H1 (cell line): ENCODE data around the gene TCP11. TPM values are rescaled to one million over a fixed set of nuclear protein-coding genes. Genes with fewer than 3 reads are reported as not detected.

Source experiments
- CTCF ChIA-PET: fragments of 300-600 bp; sonication (Branson Sonifier 250); formaldehyde crosslinking; loops from one replicate; lab custom pipeline; 2021; ENCODE audit not compliant: partially characterized antibody; lab: Charles Lee
- POLR2A ChIA-PET: fragments of 300-600 bp; sonication (Branson Sonifier 250); formaldehyde crosslinking; loops from one replicate; lab custom pipeline; 2021; ENCODE audit warnings: inconsistent platforms; ENCODE audit not compliant: partially characterized antibody; lab: Charles Lee
- DNase-seq, 2 experiments: peaks; one replicate each; pipeline versions ENCODE4 v3.0.0 to v3.0.0-alpha.2; 2010 to 2022; ENCODE audit warnings: low spot score in 2 of 2, low read depth in 1 of 2, mixed read lengths in 1 of 2
- FAIRE-seq: peaks from 2 replicates; lab custom pipeline; 2011; peaks lifted over from hg19 to GRCh38; lab: Jason Lieb, UNC
- H2AFZ ChIP-seq: 2 replicates; pipeline ENCODE4 v1.8.1; 2012; ENCODE audit warnings: low read length, inconsistent platforms
- H2AK5ac ChIP-seq: 2 replicates; pipeline ENCODE4 v1.6.1; 2013; ENCODE audit warnings: low read depth, low read length
- H2BK120ac ChIP-seq: replicated peaks from 2 replicates; pipeline ENCODE3; 2013; ENCODE audit warnings: low read depth, low read length, inconsistent platforms
- H2BK12ac ChIP-seq: 2 replicates; pipeline ENCODE4 v1.6.1; 2013; ENCODE audit warnings: low read depth, low read length
- H2BK15ac ChIP-seq: 2 replicates; pipeline ENCODE4 v1.6.1; 2013; ENCODE audit warnings: low read length
- H2BK20ac ChIP-seq: 2 replicates; pipeline ENCODE4 v1.6.1; 2013; ENCODE audit warnings: low read length
- H2BK5ac ChIP-seq: 2 replicates; pipeline ENCODE4 v1.6.1; 2013; ENCODE audit warnings: low read depth, low read length
- H3K14ac ChIP-seq: 2 replicates; pipeline ENCODE4 v1.6.1; 2013; ENCODE audit warnings: inconsistent platforms; ENCODE audit not compliant: insufficient read length
- H3K18ac ChIP-seq: 2 replicates; pipeline ENCODE4 v1.6.1; 2013; ENCODE audit warnings: low read length; ENCODE audit errors: extremely low read depth
- H3K23ac ChIP-seq: 2 replicates; pipeline ENCODE4 v1.6.1; 2013; ENCODE audit warnings: inconsistent platforms; ENCODE audit not compliant: insufficient read length
- H3K23me2 ChIP-seq: 2 replicates; pipeline ENCODE4 v1.6.1; 2013; ENCODE audit warnings: low read depth, low read length
- H3K27ac ChIP-seq: 2 replicates; pipeline ENCODE4 v1.6.1; 2011; ENCODE audit warnings: low read depth, low read length, inconsistent platforms
- H3K27me3 ChIP-seq, 4 experiments: replicated peaks in 1 of 4; 1 replicate in 1 of 4; 2 replicates in 3 of 4; pipeline versions ENCODE4 v1.6.1 to v1.8.1; 2011 to 2013; ENCODE audit warnings: low read length in 3 of 4, mild to moderate bottlenecking in 3 of 4, inconsistent platforms in 2 of 4, mixed read lengths in 2 of 4, moderate library complexity in 1 of 4; ENCODE audit not compliant: control insufficient read depth in 3 of 4, insufficient read depth in 3 of 4; ENCODE audit errors: extremely low read depth in 1 of 4
- H3K36me3 ChIP-seq, 4 experiments: 2 replicates each; pipeline versions ENCODE4 v1.6.1 to v1.8.1; 2011 to 2013; ENCODE audit warnings: mild to moderate bottlenecking in 4 of 4, low read length in 3 of 4, moderate library complexity in 2 of 4, control low read depth in 1 of 4, inconsistent platforms in 1 of 4; ENCODE audit not compliant: insufficient read depth in 4 of 4, control insufficient read depth in 2 of 4
- H3K4ac ChIP-seq: replicated peaks from 2 replicates; pipeline ENCODE3; 2013; ENCODE audit warnings: low read length, low read depth, mixed read lengths, inconsistent platforms; ENCODE audit not compliant: insufficient read length
- H3K4me1 ChIP-seq, 4 experiments: replicated peaks in 1 of 4; 1 replicate in 1 of 4; 2 replicates in 3 of 4; pipeline versions ENCODE4 v1.6.1 to v1.8.1; 2011 to 2013; ENCODE audit warnings: low read length in 3 of 4, inconsistent platforms in 2 of 4, mixed read lengths in 1 of 4; ENCODE audit not compliant: insufficient read depth in 4 of 4, control insufficient read depth in 3 of 4
- H3K4me2 ChIP-seq, 2 experiments: 2 replicates each; pipeline versions ENCODE4 v1.6.1 to v1.8.1; 2011 to 2013; ENCODE audit warnings: low read depth in 2 of 2, low read length in 2 of 2, control low read depth in 1 of 2, inconsistent platforms in 1 of 2, mild to moderate bottlenecking in 1 of 2; ENCODE audit not compliant: insufficient read depth in 1 of 2
- H3K4me3 ChIP-seq, 4 experiments: fragments of 200-600, 300-600 bp in 1 of 4; sonication (generic), shearing (Covaris generic), sonication (Bioruptor Twin) in 1 of 4; 2 replicates each; pipeline versions ENCODE4 v1.5.1 to v1.8.1; 2011 to 2016; ENCODE audit warnings: low read length in 4 of 4, low read depth in 3 of 4, control low read depth in 2 of 4, inconsistent platforms in 2 of 4, mild to moderate bottlenecking in 2 of 4, mixed read lengths in 1 of 4, moderate library complexity in 1 of 4; ENCODE audit not compliant: insufficient read depth in 2 of 4; ENCODE audit errors: extremely low read depth in 1 of 4
- H3K56ac ChIP-seq: replicated peaks from 2 replicates; pipeline ENCODE3; 2013; ENCODE audit warnings: low read depth, mild to moderate bottlenecking, mixed read lengths, low read length, inconsistent platforms; ENCODE audit not compliant: insufficient read length
- H3K79me1 ChIP-seq: 2 replicates; pipeline ENCODE4 v1.6.1; 2013; ENCODE audit warnings: low read depth, low read length, control low read depth
- H3K79me2 ChIP-seq, 2 experiments: 2 replicates each; pipeline versions ENCODE4 v1.6.1 to v1.8.1; 2012 to 2013; ENCODE audit warnings: low read length in 2 of 2, mild to moderate bottlenecking in 2 of 2, inconsistent platforms in 1 of 2; ENCODE audit not compliant: insufficient read depth in 2 of 2, control insufficient read depth in 1 of 2
- H3K9ac ChIP-seq, 4 experiments: replicated peaks in 1 of 4; 1 replicate in 1 of 4; 2 replicates in 3 of 4; pipeline versions ENCODE4 v1.6.1 to v1.8.1; 2011 to 2013; ENCODE audit warnings: low read depth in 3 of 4, low read length in 3 of 4, control low read depth in 2 of 4, mild to moderate bottlenecking in 2 of 4, moderate library complexity in 2 of 4, inconsistent platforms in 1 of 4; ENCODE audit errors: extremely low read depth in 1 of 4
- H3K9me3 ChIP-seq, 2 experiments: 2 replicates each; pipeline versions ENCODE4 v1.6.1 to v1.8.1; 2012 to 2013; ENCODE audit warnings: mild to moderate bottlenecking in 2 of 2, moderate library complexity in 2 of 2, control low read depth in 1 of 2, inconsistent platforms in 1 of 2, low read depth in 1 of 2, low read length in 1 of 2, mixed read lengths in 1 of 2; ENCODE audit not compliant: insufficient read depth in 2 of 2
- H4K20me1 ChIP-seq, 2 experiments: replicated peaks in 1 of 2; 2 replicates each; pipeline versions ENCODE3 to v1.8.1; 2011 to 2013; ENCODE audit warnings: inconsistent platforms in 2 of 2, low read length in 2 of 2, mild to moderate bottlenecking in 1 of 2; ENCODE audit not compliant: insufficient read depth in 2 of 2, control insufficient read depth in 1 of 2
- H4K5ac ChIP-seq: 2 replicates; pipeline ENCODE4 v1.6.1; 2013; ENCODE audit warnings: low read length, low read depth, mixed read lengths, inconsistent platforms; ENCODE audit not compliant: insufficient read length
- H4K8ac ChIP-seq: 2 replicates; pipeline ENCODE4 v1.8.0; 2013; ENCODE audit warnings: mild to moderate bottlenecking, moderate library complexity, low read length, inconsistent platforms; ENCODE audit not compliant: insufficient read depth; ENCODE audit errors: extremely low read depth
- H4K91ac ChIP-seq: replicated peaks from 2 replicates; pipeline ENCODE3; 2013; ENCODE audit warnings: low read length, mixed read lengths, inconsistent platforms; ENCODE audit not compliant: insufficient read length
- ATF2 ChIP-seq: IDR thresholded peaks from 2 replicates; pipeline ENCODE4 v1.6.1; 2012; ENCODE audit warnings: low read length, inconsistent platforms
- CTCF ChIP-seq, 3 experiments: IDR thresholded peaks; 1 replicate in 2 of 3; 2 replicates in 1 of 3; pipeline versions ENCODE4 v1.5.1 to v1.6.1; 2011; ENCODE audit warnings: low read length in 3 of 3, mild to moderate bottlenecking in 3 of 3, inconsistent platforms in 2 of 3, low read depth in 1 of 3, moderate library complexity in 1 of 3; ENCODE audit not compliant: insufficient read depth in 1 of 3; ENCODE audit errors: control extremely low read depth in 1 of 3
- MAFK ChIP-seq: IDR thresholded peaks from 2 replicates; pipeline ENCODE4 v1.6.1; 2012; ENCODE audit warnings: low read depth, mild to moderate bottlenecking, improper control_type of control experiment, low read length
- NRF1 ChIP-seq: IDR thresholded peaks from 2 replicates; pipeline ENCODE4 v1.6.1; 2011; ENCODE audit warnings: mild to moderate bottlenecking, low read depth, low read length, improper control_type of control experiment
- POLR2A ChIP-seq, 2 experiments: IDR thresholded peaks; 1 replicate in 1 of 2; 2 replicates in 1 of 2; pipeline ENCODE4 v1.6.1; 2011; ENCODE audit warnings: low read depth in 2 of 2, low read length in 2 of 2, mild to moderate bottlenecking in 2 of 2; ENCODE audit errors: control extremely low read depth in 1 of 2
- TAF7 ChIP-seq: optimal IDR thresholded peaks from 2 replicates; pipeline ENCODE3; 2011; ENCODE audit warnings: low read depth, mild to moderate bottlenecking, inconsistent platforms, low read length, moderate library complexity, borderline replicate concordance
- polyA plus RNA-seq, 7 experiments: library from polyadenylated mRNA; depleted of rRNA in 3 of 7; stranded (reverse) in 5 of 7; unstranded in 2 of 7; fragments of >200 nt in 5 of 7; fragments of 200-250 nt in 2 of 7; gene quantifications; 1 replicate in 5 of 7; 2 replicates in 1 of 7; 4 replicates in 1 of 7; pipeline versions ENCODE4 v1.2.1 to v1.2.3, GENCODE V29; 2011 to 2013; ENCODE audit warnings: missing spikeins in 2 of 7, mixed read lengths in 2 of 7
- total RNA-seq: library from RNA; stranded (reverse); fragmentation: NEBNext Ultra II Directional; extraction: Animal tissue kit (Norgen Biotek cat#: 25700); gene quantifications from 2 replicates; pipeline ENCODE4 v1.2.1, GENCODE V29; 2021

The TCP11 gene
- total and polyA plus RNA-seq, 2 of the 8 experiments (the other 6 are each of a cell fraction or from before 2014, with no cell fraction given): 0.11 TPM; not detected in 1

- H3K79me1 ChIP-seq: no peaks in the 10 kb centered on the region
- H3K4ac ChIP-seq: no peak overlapping the region
- no peak overlapping the region for H4K91ac ChIP-seq
- no peak overlapping the region for H3K27ac ChIP-seq
- H3K23me2 ChIP-seq: no peaks in the 10 kb centered on the region
- no peak overlapping the region for H2BK12ac ChIP-seq
- H3K18ac ChIP-seq: no peak overlapping the region
- H3K4me2 ChIP-seq: no peak overlapping the region
- no peak overlapping the region for H4K8ac ChIP-seq
- H3K23ac ChIP-seq: no peak overlapping the region
- H4K20me1 ChIP-seq: no peaks in the 10 kb centered on the region
- H2BK5ac ChIP-seq: no peak overlapping the region
- no peak overlapping the region for H3K14ac ChIP-seq
- no peak overlapping the region for H2AFZ ChIP-seq
- H3K4me1 ChIP-seq: no peaks in the 10 kb centered on the region
- FAIRE-seq (no peak), DNase-seq (no peak)
- no peak overlapping the region for H3K56ac ChIP-seq
- no peaks in the 10 kb centered on the region for H3K79me2 ChIP-seq
- ChIA-PET POLR2A (no interaction called here), CTCF (interaction anchor here (0.6 to 2.6 kb wide), 7 partner anchors 11 to 82 kb away, joined by 3 to 9 read pairs (median 4); no protein-coding TSS in a partner anchor)
- H3K36me3 ChIP-seq: no peaks in the 10 kb centered on the region
- no peak overlapping the region for H4K5ac ChIP-seq
- no peak overlapping the region for H2BK15ac ChIP-seq
- no peak overlapping the region for H2BK20ac ChIP-seq
- no peak overlapping the region for H2AK5ac ChIP-seq
- no peak overlapping the region for H3K9ac ChIP-seq
- H3K9me3 ChIP-seq: no peaks in the 10 kb centered on the region
- H3K4me3 ChIP-seq: no peak overlapping the region
- H2BK120ac ChIP-seq: no peak overlapping the region
- peaks cover 0 to 2% (median 0%) of the 10 kb centered on the region in 4 experiments; a peak in 4 of 7 replicates for H3K27me3 ChIP-seq
- TF ChIP-seq NRF1 (no peak), CTCF (IDR thresholded peaks at IDR 0.05; ENCODE audit: control extremely low read depth in 1 of 3, insufficient read depth in 1 of 3, low read depth in 1 of 3, low read length in 3 of 3) (no peak), ATF2 (no peak), TAF7 (no peak), MAFK (no peak), POLR2A (IDR thresholded peaks at IDR 0.05; ENCODE audit: control extremely low read depth in 1 of 2, low read depth in 2 of 2, low read length in 2 of 2) (no peak)
Observed at GRCh38 chr6:35158520-35158919, 17.4 kb upstream of the TCP11 start.
